SK-N-SH treated with all-trans-retinoic acid at 6 μM for 48 hours (cell line): ENCODE data around the gene AHRR.

Source experiments
- ARNTL ChIP-seq: fragments of 450-650 bp; formaldehyde crosslinking; IDR thresholded peaks from 2 replicates; pipeline ENCODE4 v1.5.0; 2020; ENCODE audit warnings: low read depth, mild to moderate bottlenecking, moderate library complexity, borderline replicate concordance
- CSDC2 ChIP-seq: fragments of 250-450 bp; sonication (Bioruptor Pico); IDR thresholded peaks from 2 replicates; pipeline ENCODE4 v1.5.0; 2020; ENCODE audit warnings: mild to moderate bottlenecking, moderate library complexity
- GLIS3 ChIP-seq: fragments of 250-450 bp; sonication (Bioruptor Pico); IDR thresholded peaks from 2 replicates; pipeline ENCODE4 v1.5.0; 2020; ENCODE audit warnings: mild to moderate bottlenecking, moderate library complexity
- OSR1 ChIP-seq: fragments of 250-450 bp; sonication (Bioruptor Pico); IDR thresholded peaks from 2 replicates; pipeline ENCODE4 v1.8.0; 2022; ENCODE audit warnings: moderate library complexity, mild to moderate bottlenecking, inconsistent platforms
- RARB ChIP-seq: fragments of 250-450 bp; sonication (Bioruptor Pico); IDR thresholded peaks from 2 replicates; pipeline ENCODE4 v1.8.0; 2021; ENCODE audit warnings: mild to moderate bottlenecking, moderate library complexity
- SNAI2 ChIP-seq: fragments of 250-450 bp; sonication (Bioruptor Pico); IDR thresholded peaks from 2 replicates; pipeline ENCODE4 v1.5.0; 2020; ENCODE audit warnings: mild to moderate bottlenecking, moderate library complexity
- ZC3H10 ChIP-seq: fragments of 250-450 bp; sonication (Bioruptor Pico); IDR thresholded peaks from 2 replicates; pipeline ENCODE4 v1.5.1; 2021; ENCODE audit warnings: mild to moderate bottlenecking, moderate library complexity
- ZFP30 ChIP-seq: fragments of 450-650 bp; formaldehyde crosslinking; IDR thresholded peaks from 2 replicates; pipeline ENCODE4 v1.5.0; 2022; ENCODE audit warnings: mild to moderate bottlenecking, moderate library complexity
- TF ChIP-seq, protein P1 (sequence below): fragments of 250-450 bp; sonication (Bioruptor Pico); IDR thresholded peaks from 2 replicates; pipeline ENCODE4 v1.8.0; 2021; ENCODE audit warnings: low read depth, mild to moderate bottlenecking, moderate library complexity, borderline replicate concordance
- TF ChIP-seq, protein P2 (sequence below): fragments of 250-450 bp; sonication (Bioruptor Pico); IDR thresholded peaks from 2 replicates; pipeline ENCODE4 v1.8.0; 2020; ENCODE audit warnings: mild to moderate bottlenecking, moderate library complexity, borderline replicate concordance
- TF ChIP-seq, protein P3 (sequence below): fragments of 250-450 bp; sonication (Bioruptor Pico); IDR thresholded peaks from 2 replicates; pipeline ENCODE4 v1.5.1; 2020; ENCODE audit warnings: low read depth, mild to moderate bottlenecking, moderate library complexity

DNA sequence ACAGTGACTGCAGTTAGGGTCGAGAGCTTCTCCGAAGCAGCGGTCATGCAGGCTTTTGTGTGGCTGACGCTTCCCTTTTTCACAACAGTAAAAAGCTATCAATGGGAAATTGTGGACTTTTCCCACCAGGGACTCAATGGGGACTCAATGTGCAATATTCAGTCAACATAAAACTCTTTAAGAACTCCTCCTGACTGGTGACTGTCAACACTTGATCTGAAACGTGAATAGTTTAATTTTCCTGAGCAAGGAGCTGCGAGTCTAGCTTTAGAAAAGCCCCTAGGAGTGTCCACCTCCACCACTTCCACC is 150.2 kb downstream of the AHRR start:
- TF ChIP-seq GLIS3 (CRISPR knock-in tag) = no peak
- no peak for TF ChIP-seq ZC3H10 (CRISPR knock-in tag)
- TF ChIP-seq RARB (CRISPR knock-in tag) = no peak
- TF ChIP-seq, protein P1, sequence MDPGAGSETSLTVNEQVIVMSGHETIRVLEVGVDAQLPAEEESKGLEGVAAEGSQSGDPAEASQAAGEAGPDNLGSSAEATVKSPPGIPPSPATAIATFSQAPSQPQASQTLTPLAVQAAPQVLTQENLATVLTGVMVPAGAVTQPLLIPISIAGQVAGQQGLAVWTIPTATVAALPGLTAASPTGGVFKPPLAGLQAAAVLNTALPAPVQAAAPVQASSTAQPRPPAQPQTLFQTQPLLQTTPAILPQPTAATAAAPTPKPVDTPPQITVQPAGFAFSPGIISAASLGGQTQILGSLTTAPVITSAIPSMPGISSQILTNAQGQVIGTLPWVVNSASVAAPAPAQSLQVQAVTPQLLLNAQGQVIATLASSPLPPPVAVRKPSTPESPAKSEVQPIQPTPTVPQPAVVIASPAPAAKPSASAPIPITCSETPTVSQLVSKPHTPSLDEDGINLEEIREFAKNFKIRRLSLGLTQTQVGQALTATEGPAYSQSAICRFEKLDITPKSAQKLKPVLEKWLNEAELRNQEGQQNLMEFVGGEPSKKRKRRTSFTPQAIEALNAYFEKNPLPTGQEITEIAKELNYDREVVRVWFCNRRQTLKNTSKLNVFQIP (CRISPR knock-in tag) = no peak
- TF ChIP-seq SNAI2 (CRISPR knock-in tag) = no peak
- TF ChIP-seq, protein P2, sequence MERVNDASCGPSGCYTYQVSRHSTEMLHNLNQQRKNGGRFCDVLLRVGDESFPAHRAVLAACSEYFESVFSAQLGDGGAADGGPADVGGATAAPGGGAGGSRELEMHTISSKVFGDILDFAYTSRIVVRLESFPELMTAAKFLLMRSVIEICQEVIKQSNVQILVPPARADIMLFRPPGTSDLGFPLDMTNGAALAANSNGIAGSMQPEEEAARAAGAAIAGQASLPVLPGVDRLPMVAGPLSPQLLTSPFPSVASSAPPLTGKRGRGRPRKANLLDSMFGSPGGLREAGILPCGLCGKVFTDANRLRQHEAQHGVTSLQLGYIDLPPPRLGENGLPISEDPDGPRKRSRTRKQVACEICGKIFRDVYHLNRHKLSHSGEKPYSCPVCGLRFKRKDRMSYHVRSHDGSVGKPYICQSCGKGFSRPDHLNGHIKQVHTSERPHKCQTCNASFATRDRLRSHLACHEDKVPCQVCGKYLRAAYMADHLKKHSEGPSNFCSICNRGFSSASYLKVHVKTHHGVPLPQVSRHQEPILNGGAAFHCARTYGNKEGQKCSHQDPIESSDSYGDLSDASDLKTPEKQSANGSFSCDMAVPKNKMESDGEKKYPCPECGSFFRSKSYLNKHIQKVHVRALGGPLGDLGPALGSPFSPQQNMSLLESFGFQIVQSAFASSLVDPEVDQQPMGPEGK (CRISPR knock-in tag) = no peak
- TF ChIP-seq, protein P3, sequence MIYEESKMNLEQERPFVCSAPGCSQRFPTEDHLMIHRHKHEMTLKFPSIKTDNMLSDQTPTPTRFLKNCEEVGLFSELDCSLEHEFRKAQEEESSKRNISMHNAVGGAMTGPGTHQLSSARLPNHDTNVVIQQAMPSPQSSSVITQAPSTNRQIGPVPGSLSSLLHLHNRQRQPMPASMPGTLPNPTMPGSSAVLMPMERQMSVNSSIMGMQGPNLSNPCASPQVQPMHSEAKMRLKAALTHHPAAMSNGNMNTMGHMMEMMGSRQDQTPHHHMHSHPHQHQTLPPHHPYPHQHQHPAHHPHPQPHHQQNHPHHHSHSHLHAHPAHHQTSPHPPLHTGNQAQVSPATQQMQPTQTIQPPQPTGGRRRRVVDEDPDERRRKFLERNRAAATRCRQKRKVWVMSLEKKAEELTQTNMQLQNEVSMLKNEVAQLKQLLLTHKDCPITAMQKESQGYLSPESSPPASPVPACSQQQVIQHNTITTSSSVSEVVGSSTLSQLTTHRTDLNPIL = no peak
- no peak for TF ChIP-seq ARNTL (CRISPR knock-in tag)
- no peak for TF ChIP-seq OSR1
- no peak for TF ChIP-seq CSDC2
- no peak for TF ChIP-seq ZFP30 (CRISPR knock-in tag)
